Mesenchymal stem cell (in vitro differentiated cells and primary cell): ENCODE measurements around the gene SVOP.

Source experiments
- DNase-seq: peaks from one replicate; pipeline ENCODE4 v3.0.0-alpha.2; 2013
- H2AFZ ChIP-seq: one replicate; pipeline ENCODE4 v1.6.1; 2013; ENCODE audit warnings: low read depth, mild to moderate bottlenecking, control low read depth, inconsistent platforms, low read length, moderate library complexity
- H2AK5ac ChIP-seq: 2 replicates; pipeline ENCODE4 v1.6.1; 2013; ENCODE audit warnings: low read length, moderate library complexity, mild to moderate bottlenecking, inconsistent platforms; ENCODE audit not compliant: severe bottlenecking
- H2BK120ac ChIP-seq: one replicate; pipeline ENCODE4 v1.6.1; 2013; ENCODE audit warnings: low read depth, mild to moderate bottlenecking, inconsistent platforms, low read length, moderate library complexity
- H2BK12ac ChIP-seq, 2 experiments: one replicate each; pipeline ENCODE4 v1.6.1; 2013; ENCODE audit warnings: inconsistent platforms in 2 of 2, low read length in 2 of 2, mild to moderate bottlenecking in 2 of 2, moderate library complexity in 2 of 2, control low read depth in 1 of 2
- H2BK15ac ChIP-seq: one replicate; pipeline ENCODE4 v1.6.1; 2013; ENCODE audit warnings: mild to moderate bottlenecking, low read depth, inconsistent platforms; ENCODE audit not compliant: poor library complexity, severe bottlenecking
- H2BK5ac ChIP-seq: 2 replicates; pipeline ENCODE4 v1.6.1; 2013; ENCODE audit warnings: low read depth, mild to moderate bottlenecking, low read length, control low read depth, inconsistent platforms; ENCODE audit not compliant: poor library complexity, severe bottlenecking
- H3K14ac ChIP-seq, 2 experiments: one replicate each; pipeline ENCODE4 v1.6.1; 2013; ENCODE audit warnings: inconsistent platforms in 2 of 2, low read length in 2 of 2, control low read depth in 1 of 2, mild to moderate bottlenecking in 1 of 2, moderate library complexity in 1 of 2
- H3K18ac ChIP-seq, 2 experiments: one replicate each; pipeline ENCODE4 v1.6.1; 2013; ENCODE audit warnings: inconsistent platforms in 2 of 2, low read length in 2 of 2, control low read depth in 1 of 2, low read depth in 1 of 2, mild to moderate bottlenecking in 1 of 2
- H3K23ac ChIP-seq, 2 experiments: one replicate each; pipeline ENCODE4 v1.6.1; 2013; ENCODE audit warnings: inconsistent platforms in 2 of 2, low read length in 2 of 2, mild to moderate bottlenecking in 2 of 2, moderate library complexity in 2 of 2, control low read depth in 1 of 2
- H3K27ac ChIP-seq: 2 replicates; pipeline ENCODE4 v1.5.1; 2013; ENCODE audit warnings: mild to moderate bottlenecking, moderate library complexity, low read length, control low read depth, inconsistent platforms; ENCODE audit not compliant: poor library complexity, severe bottlenecking
- H3K27me3 ChIP-seq, 2 experiments: 2 replicates each; pipeline versions ENCODE4 v1.6.1 to v1.7.0; 2013; ENCODE audit warnings: low read length in 2 of 2, mild to moderate bottlenecking in 2 of 2, moderate library complexity in 2 of 2, control low read depth in 1 of 2, inconsistent platforms in 1 of 2; ENCODE audit not compliant: control insufficient read depth in 1 of 2, insufficient read depth in 1 of 2
- H3K36me3 ChIP-seq, 2 experiments: 2 replicates each; pipeline versions ENCODE4 v1.6.1 to v1.7.0; 2013; ENCODE audit warnings: low read length in 2 of 2, control low read depth in 1 of 2, inconsistent platforms in 1 of 2, low read depth in 1 of 2, mild to moderate bottlenecking in 1 of 2; ENCODE audit not compliant: insufficient read depth in 2 of 2, control insufficient read depth in 1 of 2
- H3K4ac ChIP-seq, 2 experiments: one replicate each; pipeline ENCODE4 v1.6.1; 2013; ENCODE audit warnings: inconsistent platforms in 2 of 2, low read length in 2 of 2, mild to moderate bottlenecking in 2 of 2, moderate library complexity in 2 of 2, control low read depth in 1 of 2, low read depth in 1 of 2
- H3K4me1 ChIP-seq: 2 replicates; pipeline ENCODE4 v1.6.1; 2013; ENCODE audit warnings: low read depth, low read length, control low read depth; ENCODE audit not compliant: control insufficient read depth, insufficient read depth
- H3K4me2 ChIP-seq: 2 replicates; pipeline ENCODE4 v1.6.1; 2013; ENCODE audit warnings: low read length, mild to moderate bottlenecking, inconsistent platforms; ENCODE audit not compliant: poor library complexity, severe bottlenecking
- H3K4me3 ChIP-seq, 2 experiments: 2 replicates each; pipeline versions ENCODE4 v1.5.1 to v1.7.0; 2013; ENCODE audit warnings: low read length in 2 of 2, mild to moderate bottlenecking in 2 of 2, control low read depth in 1 of 2, low read depth in 1 of 2; ENCODE audit not compliant: insufficient read depth in 1 of 2
- H3K79me1 ChIP-seq: replicated peaks from 2 replicates; pipeline ENCODE4 v1.6.1; 2013; ENCODE audit warnings: mild to moderate bottlenecking, control low read depth, low read length, inconsistent platforms; ENCODE audit not compliant: poor library complexity, severe bottlenecking
- H3K9ac ChIP-seq: 2 replicates; pipeline ENCODE4 v1.7.0; 2013; ENCODE audit warnings: mild to moderate bottlenecking, low read length, moderate library complexity
- H3K9me3 ChIP-seq: 2 replicates; pipeline ENCODE4 v1.7.0; 2013; ENCODE audit warnings: mild to moderate bottlenecking, low read length; ENCODE audit not compliant: control insufficient read depth
- H4K8ac ChIP-seq: one replicate; pipeline ENCODE4 v1.6.1; 2013; ENCODE audit warnings: inconsistent platforms, mild to moderate bottlenecking, low read length, moderate library complexity
- H4K91ac ChIP-seq: one replicate; pipeline ENCODE4 v1.6.1; 2013; ENCODE audit warnings: mild to moderate bottlenecking, low read length, inconsistent platforms
- WGBS: methylation state at CpG from one replicate; pipeline ENCODE4 v1.1.7; 2013; ENCODE audit warnings: mixed read lengths; 5-methylcytosine and 5-hydroxymethylcytosine counted together

The SVOP gene

GRCh38 chr12:108876550-108876949, 144.3 kb downstream of the SVOP start:
- H4K8ac ChIP-seq = no peak overlapping the region
- H3K9me3 ChIP-seq = no peaks in the 10 kb centered on the region
- H4K91ac ChIP-seq = no peak overlapping the region
- no peak overlapping the region for H2BK12ac ChIP-seq
- H3K4me2 ChIP-seq = no peak overlapping the region
- no peaks in the 10 kb centered on the region for H3K36me3 ChIP-seq
- no peak overlapping the region for H3K18ac ChIP-seq
- no peak overlapping the region for H2AK5ac ChIP-seq
- H2BK5ac ChIP-seq = no peak overlapping the region
- no peak overlapping the region for H3K23ac ChIP-seq
- H2BK120ac ChIP-seq = no peak overlapping the region
- no peak overlapping the region for H3K4me3 ChIP-seq
- no peak overlapping the region for H2AFZ ChIP-seq
- no peak overlapping the region for H2BK15ac ChIP-seq
- no peak overlapping the region for H3K9ac ChIP-seq
- H3K14ac ChIP-seq = no peak overlapping the region
- H3K4me1 ChIP-seq = peaks cover 9% of the 10 kb centered on the region
- peaks cover 0 to 14% of the 10 kb centered on the region in 2 experiments for H3K27me3 ChIP-seq
- H3K79me1 ChIP-seq = no peaks in the 10 kb centered on the region
- H3K4ac ChIP-seq = no peak overlapping the region
- WGBS = 93% methylated on average over 3 of the region's 3 CpGs
- no peak for DNase-seq
- H3K27ac ChIP-seq = no peak overlapping the region

- no peak overlapping the region for H3K23ac ChIP-seq
- no peak overlapping the region for H3K27ac ChIP-seq
- H3K4ac ChIP-seq = no peak overlapping the region
- H2BK12ac ChIP-seq = no peak overlapping the region
- no peak overlapping the region for H3K14ac ChIP-seq
- no peak overlapping the region for H2AK5ac ChIP-seq
- H3K79me1 ChIP-seq = no peaks in the 10 kb centered on the region
- no peak overlapping the region for H3K9ac ChIP-seq
- WGBS = 97% methylated on average over 2 of the region's 3 CpGs
- no peak overlapping the region for H3K18ac ChIP-seq
- H2BK5ac ChIP-seq = no peak overlapping the region
- H3K4me2 ChIP-seq = no peak overlapping the region
- H2BK15ac ChIP-seq = no peak overlapping the region
- H3K4me1 ChIP-seq = peaks cover 10% of the 10 kb centered on the region
- no peaks in the 10 kb centered on the region for H3K36me3 ChIP-seq
- H4K8ac ChIP-seq = no peak overlapping the region
- no peak overlapping the region for H2BK120ac ChIP-seq
- H2AFZ ChIP-seq = no peak overlapping the region
- H3K27me3 ChIP-seq = peaks cover 0 to 11% of the 10 kb centered on the region in 2 experiments
- no peak overlapping the region for H3K4me3 ChIP-seq
- DNase-seq = no peak
- no peaks in the 10 kb centered on the region for H3K9me3 ChIP-seq
- H4K91ac ChIP-seq = no peak overlapping the region
Observed at GRCh38 chr12:108875682-108876361, 145.0 kb downstream of the SVOP start.

DNA sequence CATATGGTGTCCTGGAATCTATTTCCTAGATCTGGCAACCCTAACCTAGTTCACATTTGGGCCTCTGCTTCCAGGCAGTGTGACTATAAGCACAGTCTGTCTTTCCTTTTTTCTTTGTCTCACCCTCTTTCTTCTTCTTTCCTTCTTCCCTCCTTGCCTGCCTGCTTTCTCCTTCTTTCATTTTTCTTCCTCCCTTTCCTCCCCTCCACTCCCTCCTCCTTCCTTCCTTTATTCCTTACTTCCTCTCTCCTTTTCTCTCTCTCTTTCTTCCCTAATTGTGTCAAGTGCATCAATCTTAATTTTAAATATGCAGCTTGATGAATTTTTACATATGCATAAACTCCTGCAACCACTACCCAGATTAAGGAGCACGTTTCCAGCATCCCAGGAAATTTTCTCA, 145.6 kb downstream of the SVOP start:
- Histone ChIP-seq H3K4ac (no peak overlapping the region), H3K79me1 (no peaks in the 10 kb centered on the region), H4K8ac (no peak overlapping the region), H2AFZ (no peak overlapping the region), H3K18ac (no peak overlapping the region), H2BK5ac (no peak overlapping the region), H3K27me3 (peaks cover 0 to 6% of the 10 kb centered on the region in 2 experiments), H3K9ac (no peak overlapping the region), H3K14ac (no peak overlapping the region), H3K4me3 (no peak overlapping the region), H3K36me3 (no peaks in the 10 kb centered on the region), H2AK5ac (no peak overlapping the region), H2BK120ac (no peak overlapping the region), H3K23ac (no peak overlapping the region), H2BK12ac (no peak overlapping the region), H3K27ac (no peak overlapping the region), H2BK15ac (no peak overlapping the region), H4K91ac (no peak overlapping the region), H3K4me1 (peaks cover 10% of the 10 kb centered on the region), H3K9me3 (no peaks in the 10 kb centered on the region), H3K4me2 (no peak overlapping the region)
- DNase-seq = no peak
- WGBS = no CpG with 5 or more reads among the region's 1 CpG

GRCh38 chr12:108868781-108869180, 152.1 kb downstream of the SVOP start:
- H3K27ac ChIP-seq = no peak overlapping the region
- no peak overlapping the region for H3K4me3 ChIP-seq
- H3K4me2 ChIP-seq = no peak overlapping the region
- H3K79me1 ChIP-seq = no peaks in the 10 kb centered on the region
- no peaks in the 10 kb centered on the region for H3K36me3 ChIP-seq
- no peak overlapping the region for H3K18ac ChIP-seq
- no peak overlapping the region for H3K14ac ChIP-seq
- H2BK120ac ChIP-seq = no peak overlapping the region
- H3K23ac ChIP-seq = no peak overlapping the region
- H4K91ac ChIP-seq = no peak overlapping the region
- no peaks in the 10 kb centered on the region for H3K27me3 ChIP-seq
- H2AFZ ChIP-seq = no peak overlapping the region
- H3K4ac ChIP-seq = no peak overlapping the region
- WGBS = 100% methylated on average over 2 of the region's 4 CpGs
- H2BK5ac ChIP-seq = no peak overlapping the region
- no peak overlapping the region for H2BK12ac ChIP-seq
- H4K8ac ChIP-seq = no peak overlapping the region
- no peak overlapping the region for H3K9ac ChIP-seq
- H2AK5ac ChIP-seq = no peak overlapping the region
- no peak for DNase-seq
- H2BK15ac ChIP-seq = no peak overlapping the region
- H3K4me1 ChIP-seq = peaks cover 5% of the 10 kb centered on the region
- no peaks in the 10 kb centered on the region for H3K9me3 ChIP-seq
